Measurements from ENCODE around the gene GRIP2.

DNA sequence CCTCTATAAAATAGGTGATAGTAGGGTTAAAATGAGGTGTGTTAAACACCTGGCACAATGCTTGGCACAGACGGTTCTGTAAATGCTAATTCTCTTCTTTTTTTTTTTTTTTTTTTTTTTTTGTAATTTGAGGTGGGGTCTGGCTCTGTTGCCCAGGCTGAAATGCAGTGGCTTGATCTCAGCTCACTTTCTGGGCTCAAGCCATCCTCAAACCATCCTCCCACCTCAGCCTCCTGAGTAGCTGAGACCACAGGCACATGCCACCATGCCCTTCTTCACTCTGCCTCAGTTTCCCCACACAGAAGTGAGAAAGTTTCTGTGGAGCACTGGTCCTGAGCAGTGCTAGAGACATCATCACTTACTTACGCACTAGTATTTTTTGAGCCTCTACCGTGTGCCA is 80.4 kb downstream of the GRIP2 start:
- TF ChIP-seq CTCF (IDR thresholded peaks at IDR 0.05 in 8 of 11, conservative IDR thresholded peaks at IDR 0.05 in 3 of 11) (no peak), POLR2AphosphoS5 (IDR thresholded peaks at IDR 0.05) (no peak)

All from spleen (tissue), 7 donors.